T-helper 1 cell (primary cell): Measurements from ENCODE around the gene BYSL.
A peak's percentile ranks its signal among the peaks of the same experiment; 100 is the strongest.

Source experiments
- DNase-seq, 5 donors: peaks; one replicate each; pipeline ENCODE4 v3.0.0-alpha.2; 2012 to 2020
- total RNA-seq, 4 donors: gene quantifications; one replicate each; lab custom pipeline; 2026; lab: John Stamatoyannopoulos, UW

BYSL gene
- total RNA-seq = 1.3 to 6.2 (median 2.2) reads per million in 4 donors

DNA sequence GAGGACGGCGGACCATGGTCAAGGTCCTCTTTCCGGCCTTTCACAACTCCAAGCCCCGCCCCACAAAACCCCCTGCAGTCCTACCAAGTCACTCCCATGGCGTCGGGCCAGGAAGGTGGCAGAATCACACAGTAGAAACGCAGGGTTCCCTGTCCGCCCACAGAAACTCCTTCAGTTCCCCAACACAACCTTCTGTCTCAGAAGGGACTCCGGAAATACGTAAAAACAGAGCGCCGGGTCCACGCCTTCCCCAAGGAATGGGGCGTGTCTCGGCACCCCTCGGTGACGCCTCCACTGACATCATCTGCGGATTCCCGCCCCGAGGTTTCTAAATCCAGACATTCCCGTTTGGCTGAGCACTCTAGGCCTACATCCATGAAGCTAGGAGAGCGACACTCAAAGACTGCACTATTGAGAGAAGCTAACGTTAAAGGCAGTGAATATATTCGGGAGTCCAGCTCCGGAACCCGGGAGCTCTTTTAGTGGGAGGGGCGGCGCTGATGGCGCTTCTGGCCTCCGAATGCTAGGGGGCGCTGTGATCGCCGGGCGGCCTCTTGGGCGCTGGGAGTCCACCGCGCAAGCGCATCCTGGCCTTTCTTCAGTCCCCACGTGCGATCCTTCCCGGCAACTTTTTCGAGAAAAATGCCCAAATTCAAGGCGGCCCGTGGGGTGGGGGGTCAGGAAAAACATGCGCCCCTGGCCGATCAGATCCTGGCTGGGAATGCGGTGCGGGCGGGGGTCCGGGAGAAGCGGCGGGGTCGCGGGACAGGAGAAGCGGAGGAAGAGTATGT lies at the start of gene BYSL, which contains the start of gene MED20:
TSS of gene BYSL (plus strand) at position 579 of the 791 bp plus-strand sequence. CDS start at position 643, 64 bp downstream.
TSS of gene MED20 (minus strand) at position 219 of the 791 bp plus-strand sequence. CDS start at position 98, 121 bp downstream.
- peak; percentile 84 to 94 (median 91) for DNase-seq

DNA sequence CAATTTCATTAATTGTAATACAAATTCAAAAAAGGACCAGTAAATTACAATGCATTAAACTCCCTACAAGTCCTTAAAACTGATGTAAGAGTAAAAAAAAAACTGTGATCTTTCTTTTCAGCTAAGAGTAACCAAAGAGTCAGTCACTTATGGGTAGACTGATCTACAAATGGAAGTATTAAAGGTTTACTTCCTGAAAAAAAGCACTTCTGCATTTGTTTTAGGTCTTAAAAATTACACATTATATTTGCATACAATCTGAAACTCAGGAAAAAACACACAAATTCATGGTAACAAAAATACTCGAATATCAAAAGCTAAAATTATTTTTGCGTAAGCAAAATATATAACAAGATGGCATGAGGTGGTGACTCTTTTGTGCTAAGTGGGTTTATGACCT lies 49.6 kb upstream of the BYSL start:
- no peak for DNase-seq

DNA sequence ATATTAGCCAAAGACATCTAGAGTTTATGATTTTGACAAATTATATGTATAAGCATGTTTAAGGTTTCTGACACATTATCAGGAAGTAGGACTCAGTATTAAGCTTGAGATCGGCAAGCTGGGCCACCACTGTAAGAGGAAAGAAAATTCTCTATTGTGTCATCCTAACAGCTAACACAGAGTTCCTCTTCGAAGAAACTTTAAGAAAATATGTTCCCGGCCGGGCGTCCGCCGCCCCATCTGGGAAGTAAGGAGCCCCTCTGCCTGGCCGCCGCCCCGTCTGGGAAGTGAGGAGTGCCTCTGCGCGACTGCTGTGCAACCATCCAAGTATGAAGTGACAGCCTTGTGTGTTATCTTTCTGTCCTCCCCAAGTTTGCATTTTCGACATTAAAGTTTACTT lies 49.2 kb upstream of the BYSL start:
- DNase-seq = no peak

GRCh38 chr6:41874741-41875140 lies 46.6 kb upstream of the BYSL start:
- no peak for DNase-seq

GRCh38 chr6:41877051-41877680 lies 44.1 kb upstream of the BYSL start:
- no peak for DNase-seq

DNA sequence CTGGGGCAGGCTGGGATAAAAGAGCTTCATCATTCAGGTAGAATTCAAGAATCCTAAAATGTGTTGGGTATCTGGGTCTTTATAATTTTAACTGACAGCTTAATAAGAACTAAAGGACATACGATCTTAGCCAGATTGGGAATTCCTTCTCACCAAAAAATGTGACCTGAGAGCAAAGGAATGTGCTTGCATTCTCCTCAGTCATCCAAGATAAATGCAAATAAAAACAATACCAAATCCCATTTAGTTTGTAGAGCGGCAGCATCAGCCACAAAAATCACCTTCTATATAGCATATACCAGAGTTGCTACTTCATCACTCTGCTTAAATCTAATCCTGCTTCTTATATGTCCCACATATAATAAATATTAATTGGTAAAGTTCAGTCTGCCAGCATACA lies 43.1 kb upstream of the BYSL start:
- DNase-seq = no peak

DNA sequence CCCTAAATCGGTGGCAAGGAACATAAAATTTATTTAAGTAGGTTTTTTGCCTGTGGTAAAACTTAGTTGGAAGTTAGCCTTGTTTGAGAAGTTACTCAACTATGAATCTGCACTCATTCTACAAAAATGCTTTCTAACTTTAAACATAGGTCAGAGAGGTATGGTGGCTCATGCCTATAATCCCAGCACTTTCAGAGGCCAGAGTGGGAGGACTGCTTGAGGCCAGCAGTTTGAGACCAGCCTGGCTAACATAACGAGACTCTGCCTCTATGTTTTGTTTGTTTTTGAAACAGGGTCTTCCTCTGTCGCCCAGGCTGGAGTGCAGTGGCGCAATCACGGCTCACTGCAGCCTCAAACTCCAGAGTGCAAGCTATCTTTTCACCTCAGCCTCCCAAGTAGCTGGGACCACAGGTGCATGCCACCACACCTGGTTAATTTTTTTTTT lies 42.3 kb upstream of the BYSL start:
- DNase-seq = no peak

GRCh38 chr6:41881506-41881905 lies 39.8 kb upstream of the BYSL start:
- DNase-seq = no peak

GRCh38 chr6:41884957-41885356 lies 36.3 kb upstream of the BYSL start:
- no peak for DNase-seq

- DNase-seq = no peak
Observed at GRCh38 chr6:41885930-41886329, 35.4 kb upstream of the BYSL start.

GRCh38 chr6:41887331-41887751 lies 34.0 kb upstream of the BYSL start:
- DNase-seq = no peak

DNA sequence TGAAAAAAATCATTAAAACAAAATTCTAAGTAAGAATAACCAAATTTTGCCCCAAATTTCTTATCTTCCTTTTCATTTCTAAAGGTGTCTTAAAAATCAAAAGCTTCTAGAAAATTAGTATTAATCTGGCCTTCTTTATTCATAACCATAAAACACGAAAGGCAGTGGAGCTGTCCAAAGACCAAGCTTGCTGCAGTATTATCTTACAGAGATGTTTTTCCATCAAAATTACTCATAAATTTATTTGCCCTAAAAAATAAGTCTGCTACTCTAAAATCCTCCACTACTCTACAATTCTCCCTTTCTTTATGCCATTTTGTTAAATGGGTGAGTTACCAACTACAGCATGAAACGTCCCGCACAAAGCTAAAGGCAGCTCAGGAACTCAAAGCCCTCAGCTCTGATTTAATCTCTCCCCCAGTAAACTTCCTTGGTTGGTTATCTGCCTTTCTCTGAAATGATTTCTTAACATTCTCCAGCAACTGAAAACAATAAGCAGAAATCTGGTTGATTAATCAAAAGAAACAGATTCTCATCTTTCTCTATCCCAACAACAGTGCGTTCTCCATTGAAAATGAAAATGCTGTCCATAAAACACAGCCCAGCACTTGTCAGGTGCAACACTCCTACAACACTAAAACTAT lies 28.3 kb upstream of the BYSL start:
- DNase-seq = no peak

- DNase-seq = peak in 1 of 5 donors; percentile 3
Observed at GRCh38 chr6:41894366-41895299, 26.7 kb upstream of the BYSL start.

DNA sequence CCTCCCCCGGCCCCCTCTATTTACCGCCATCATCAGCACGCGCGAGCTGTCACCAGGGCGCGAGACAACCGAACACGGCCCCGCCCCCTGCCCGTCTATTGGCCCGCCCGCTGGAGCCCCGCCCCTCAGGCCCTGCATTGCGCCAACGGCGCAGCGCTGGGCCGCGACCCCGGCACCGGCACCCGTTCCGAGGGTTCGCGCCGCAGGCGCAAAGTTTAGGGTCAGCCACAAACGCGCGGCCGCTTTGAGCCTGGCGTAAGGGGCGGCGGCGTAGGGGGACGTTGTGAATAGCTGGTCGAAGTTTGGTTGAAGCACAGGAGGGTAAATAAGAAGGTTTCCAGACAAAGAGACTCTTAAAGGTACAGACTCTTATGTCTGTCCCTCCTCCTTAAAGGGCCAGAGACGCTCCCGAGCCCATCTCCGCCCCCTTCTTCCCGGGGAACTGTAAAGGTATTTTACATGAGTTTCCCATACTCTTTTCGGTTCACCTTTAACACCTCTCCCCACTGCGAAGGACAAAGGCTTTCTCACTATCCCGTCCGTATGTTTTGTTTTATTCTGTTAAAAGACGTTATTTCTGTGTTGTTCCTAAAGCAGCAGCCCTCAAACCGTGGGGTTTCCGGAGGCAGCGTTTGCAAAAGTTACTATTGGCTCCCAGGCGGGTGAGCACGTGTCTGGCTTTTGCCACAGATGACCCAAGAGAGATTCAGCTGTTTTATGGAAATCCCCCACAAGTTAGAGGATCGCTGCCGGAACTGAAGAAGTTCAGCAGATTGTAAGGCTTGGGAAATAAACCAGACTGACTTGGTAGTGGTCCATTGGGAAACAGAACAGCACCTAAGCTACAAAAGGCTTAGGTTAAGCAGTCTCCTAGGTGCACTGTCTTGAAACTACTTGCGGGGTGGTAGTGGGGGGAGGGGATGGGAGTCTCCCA lies 25.7 kb upstream of the BYSL start, which contains the start of gene USP49:
TSS of gene USP49 (minus strand) at position 76 of the 934 bp plus-strand sequence. CDS start 88,392 bp downstream, outside the sequence.
- DNase-seq = peak; percentile 83 to 90 (median 89)

DNA sequence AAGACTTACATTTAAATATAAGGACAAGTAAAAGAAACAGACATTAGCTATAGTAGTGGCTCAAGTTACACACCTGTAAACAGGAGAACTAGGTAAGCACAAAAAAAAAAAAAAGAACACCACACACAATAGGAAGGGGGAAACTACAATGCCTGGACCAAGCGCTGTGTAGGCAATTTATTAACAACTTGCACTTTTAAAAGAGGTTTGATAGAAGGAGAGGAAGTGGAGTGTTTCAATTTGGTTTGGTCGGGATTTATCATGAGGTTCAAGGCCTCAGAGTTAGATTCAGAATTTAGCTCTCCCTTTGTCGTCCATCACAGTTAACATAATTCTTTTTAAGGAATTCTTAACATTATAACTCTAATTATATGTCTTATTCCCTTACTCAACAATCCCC lies 25.0 kb upstream of the BYSL start:
- DNase-seq = no peak

DNA sequence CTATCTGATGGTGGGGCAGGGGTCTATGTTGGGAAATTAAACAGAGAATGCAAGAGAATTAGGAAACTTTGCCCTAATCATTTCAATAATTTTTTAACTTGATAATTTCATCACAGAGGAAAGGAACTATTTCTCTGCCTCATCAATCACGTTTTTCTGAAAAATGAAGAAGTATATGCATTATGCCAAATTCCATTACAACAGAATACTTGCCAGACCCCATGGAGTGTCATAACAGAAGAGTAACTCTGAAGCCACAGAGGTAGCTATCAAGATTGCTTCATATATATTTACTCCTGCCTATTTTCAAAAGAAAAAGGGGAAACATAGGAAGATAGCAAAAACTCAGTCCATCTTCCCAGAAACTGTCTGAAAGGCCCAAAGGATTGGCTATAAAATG lies 20.4 kb upstream of the BYSL start:
- no peak for DNase-seq

DNA sequence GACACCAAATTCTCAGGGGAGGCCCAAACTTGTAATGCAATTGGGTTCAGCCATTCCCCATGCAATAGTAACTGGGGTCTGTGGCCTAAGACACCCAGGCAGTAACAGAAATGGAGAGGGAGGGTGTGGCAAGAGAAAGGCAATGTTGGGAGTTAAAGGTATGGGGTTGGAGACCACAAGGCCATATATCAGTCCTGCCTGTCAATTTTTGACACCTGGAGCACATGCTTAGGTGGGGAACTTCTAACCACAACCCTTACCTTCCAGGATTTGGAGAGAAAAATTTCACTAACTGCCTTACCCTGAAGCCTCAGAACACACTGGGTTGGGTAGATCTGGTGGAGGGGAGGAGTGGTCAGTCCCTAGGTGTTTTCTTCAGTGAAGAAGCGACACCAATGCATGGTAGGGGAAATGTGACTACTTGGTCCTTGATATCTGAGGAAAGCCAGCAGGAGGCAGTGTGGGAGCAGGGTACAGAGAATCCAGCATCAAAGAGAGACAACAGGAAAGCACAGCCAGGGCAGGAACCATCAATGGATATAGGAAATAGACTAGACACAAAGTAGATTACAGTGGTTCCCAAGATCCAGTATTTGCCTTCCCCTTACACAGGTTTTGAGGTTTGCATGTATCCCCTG lies 19.3 kb upstream of the BYSL start:
- DNase-seq = peak; percentile 17 to 63 (median 41)

GRCh38 chr6:41909727-41910126 lies 11.6 kb upstream of the BYSL start:
- DNase-seq = no peak

- DNase-seq = no peak
Observed at GRCh38 chr6:41914343-41914742, 7.0 kb upstream of the BYSL start.

- no peak for DNase-seq
Observed at GRCh38 chr6:41914869-41915530, 6.3 kb upstream of the BYSL start.
